Measurements from ENCODE around the gene RUVBL2. TPM values are rescaled to one million over a fixed set of nuclear protein-coding genes. Genes with fewer than 3 reads are reported as not detected.
A peak's percentile ranks its signal among the peaks of the same experiment; 100 is the strongest.

RUVBL2 gene
- total RNA-seq, 1 donor from 2014 or later, result 106 TPM

DNA sequence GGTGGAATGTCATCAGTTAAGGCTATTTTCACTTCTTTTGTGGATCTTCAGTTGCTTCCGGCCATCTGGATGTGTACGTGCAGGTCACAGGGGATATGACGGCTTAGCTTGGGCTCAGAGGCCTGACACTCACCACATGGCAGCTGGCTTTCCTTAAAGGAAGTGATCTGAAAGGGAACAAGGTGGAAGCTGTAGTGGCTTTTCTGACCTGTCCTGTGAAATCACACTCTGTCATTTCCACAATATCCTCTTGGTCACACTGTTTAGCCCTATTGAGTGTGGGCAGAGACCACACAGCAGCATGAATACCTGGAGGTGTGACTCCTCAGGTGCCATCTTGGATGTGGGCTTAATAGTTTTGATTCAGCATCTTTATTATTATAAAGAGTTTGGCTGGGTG lies 43.5 kb upstream of the RUVBL2 start:
- intact Hi-C loops (cut with DNase I), result no loop called here
- Histone ChIP-seq H3K4me1 (peaks cover 0 to 4% of the 10 kb centered on the region in 2 donors), H3K27me3 (no peaks in the 10 kb centered on the region), H3K9me3 (no peaks in the 10 kb centered on the region), H3K27ac (no peak overlapping the region), H3K4me3 (no peak overlapping the region), H3K36me3 (no peaks in the 10 kb centered on the region)
- TF ChIP-seq, protein P1, sequence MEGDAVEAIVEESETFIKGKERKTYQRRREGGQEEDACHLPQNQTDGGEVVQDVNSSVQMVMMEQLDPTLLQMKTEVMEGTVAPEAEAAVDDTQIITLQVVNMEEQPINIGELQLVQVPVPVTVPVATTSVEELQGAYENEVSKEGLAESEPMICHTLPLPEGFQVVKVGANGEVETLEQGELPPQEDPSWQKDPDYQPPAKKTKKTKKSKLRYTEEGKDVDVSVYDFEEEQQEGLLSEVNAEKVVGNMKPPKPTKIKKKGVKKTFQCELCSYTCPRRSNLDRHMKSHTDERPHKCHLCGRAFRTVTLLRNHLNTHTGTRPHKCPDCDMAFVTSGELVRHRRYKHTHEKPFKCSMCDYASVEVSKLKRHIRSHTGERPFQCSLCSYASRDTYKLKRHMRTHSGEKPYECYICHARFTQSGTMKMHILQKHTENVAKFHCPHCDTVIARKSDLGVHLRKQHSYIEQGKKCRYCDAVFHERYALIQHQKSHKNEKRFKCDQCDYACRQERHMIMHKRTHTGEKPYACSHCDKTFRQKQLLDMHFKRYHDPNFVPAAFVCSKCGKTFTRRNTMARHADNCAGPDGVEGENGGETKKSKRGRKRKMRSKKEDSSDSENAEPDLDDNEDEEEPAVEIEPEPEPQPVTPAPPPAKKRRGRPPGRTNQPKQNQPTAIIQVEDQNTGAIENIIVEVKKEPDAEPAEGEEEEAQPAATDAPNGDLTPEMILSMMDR (IDR thresholded peaks at IDR 0.05), result no peak
- DNase-seq (ENCODE audit: low spot score in 2 of 2), result no peak

DNA sequence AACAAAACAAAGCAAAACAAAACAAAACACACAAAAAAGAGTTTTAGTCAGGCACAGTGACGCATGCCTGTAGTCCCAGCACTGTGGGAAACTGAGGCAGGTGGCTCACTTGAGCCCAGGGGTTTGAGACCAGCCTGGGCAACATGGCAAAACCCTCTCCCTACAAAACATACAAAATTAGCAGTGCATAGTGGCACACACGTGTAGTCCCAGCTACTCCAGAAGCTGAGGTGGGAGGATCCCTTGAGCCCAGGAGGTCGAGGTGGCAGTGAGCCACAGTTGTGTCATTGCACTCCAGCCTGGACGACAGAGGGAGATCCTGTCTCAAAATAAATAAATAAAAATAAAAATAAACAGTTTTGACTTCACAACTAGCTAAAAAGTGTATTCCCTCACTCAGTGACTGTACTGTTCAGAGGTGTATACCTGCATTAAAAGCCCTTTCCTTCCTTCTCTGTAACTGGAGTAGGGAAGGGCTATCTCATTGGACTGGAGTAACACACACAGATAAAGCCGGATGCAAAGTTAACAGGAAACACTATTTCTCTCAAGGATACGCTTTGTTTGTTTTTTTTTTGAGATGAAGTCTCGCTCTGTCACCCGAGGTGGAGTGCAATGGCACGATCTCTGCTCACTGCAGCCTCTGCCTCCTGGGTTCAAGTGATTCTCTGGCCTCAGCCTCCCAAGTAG lies 42.7 kb upstream of the RUVBL2 start:
- intact Hi-C loops (cut with DNase I), result no loop called here
- no peak overlapping the region for H3K4me3 ChIP-seq
- no peaks in the 10 kb centered on the region for H3K9me3 ChIP-seq
- H3K27me3 ChIP-seq, result no peaks in the 10 kb centered on the region
- TF ChIP-seq, protein P1 (IDR thresholded peaks at IDR 0.05), result no peak
- H3K4me1 ChIP-seq, result peaks cover 5 to 9% of the 10 kb centered on the region in 2 donors
- H3K27ac ChIP-seq, result no peak overlapping the region
- no peaks in the 10 kb centered on the region for H3K36me3 ChIP-seq
- no peak for DNase-seq (ENCODE audit: low spot score in 2 of 2)

DNA sequence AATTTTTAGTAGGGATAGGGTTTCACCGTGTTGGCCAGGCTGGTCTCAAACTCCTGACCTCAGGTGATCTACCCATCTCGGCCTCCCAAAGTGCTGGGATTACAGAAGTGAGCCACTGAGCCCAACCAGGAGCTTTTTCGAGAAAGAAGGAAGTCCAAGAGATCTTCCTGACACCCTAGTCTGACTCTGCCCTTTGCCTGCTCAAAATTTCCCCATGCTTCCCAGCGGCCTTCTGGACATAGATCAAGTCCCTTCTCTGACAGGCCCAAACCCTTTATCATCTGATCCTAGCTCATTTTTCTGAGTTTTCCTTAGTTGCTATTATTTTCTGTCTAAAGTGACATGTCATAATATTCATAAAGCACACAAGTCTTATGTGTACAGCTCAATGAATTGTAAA lies 40.5 kb upstream of the RUVBL2 start:
- intact Hi-C loops (cut with DNase I), result no loop called here
- TF ChIP-seq, protein P1 (IDR thresholded peaks at IDR 0.05), result no peak
- Histone ChIP-seq H3K27ac (peak overlapping the region; percentile 86 to 94), H3K36me3 (peaks cover 0 to 6% of the 10 kb centered on the region in 2 donors), H3K9me3 (no peaks in the 10 kb centered on the region), H3K27me3 (no peaks in the 10 kb centered on the region), H3K4me3 (no peak overlapping the region), H3K4me1 (peaks cover 5 to 13% of the 10 kb centered on the region in 2 donors)
- no peak for DNase-seq (ENCODE audit: low spot score in 2 of 2)

DNA sequence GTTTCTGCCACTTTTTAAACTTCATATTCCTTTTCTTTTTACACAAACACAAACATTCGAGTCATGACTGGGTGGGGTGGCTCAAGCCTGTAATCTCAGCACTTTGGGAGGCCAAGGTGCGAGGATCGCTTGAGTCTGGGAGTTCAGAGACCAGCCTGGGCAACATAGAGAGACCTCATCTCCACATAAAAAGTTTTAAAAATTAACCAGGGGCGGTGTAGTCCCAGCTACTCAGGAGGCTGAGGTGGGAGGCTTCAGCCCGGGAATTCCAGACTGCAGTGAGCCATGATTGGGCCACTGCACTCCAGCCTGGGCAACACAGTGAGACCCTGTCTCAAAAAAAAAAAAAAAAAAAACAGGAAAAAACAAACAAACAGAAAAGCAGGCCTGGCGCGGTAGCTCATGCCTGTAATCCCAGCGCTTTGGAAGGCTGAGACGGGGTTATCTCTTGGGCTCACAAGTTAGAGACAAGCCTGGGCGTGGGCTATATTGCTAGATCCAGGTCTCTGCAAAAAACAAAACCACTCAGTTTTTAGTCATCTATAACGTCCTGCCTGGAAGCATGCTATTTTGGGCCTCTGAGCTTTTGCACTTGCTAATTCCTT lies 39.6 kb upstream of the RUVBL2 start:
- Histone ChIP-seq H3K27me3 (no peaks in the 10 kb centered on the region), H3K36me3 (peaks cover 0 to 7% of the 10 kb centered on the region in 2 donors), H3K27ac (peak overlapping the region; percentile 86 to 94), H3K4me1 (peaks cover 5 to 13% of the 10 kb centered on the region in 2 donors), H3K4me3 (peak overlapping the region; percentile 88 to 95), H3K9me3 (no peaks in the 10 kb centered on the region)
- intact Hi-C loops (cut with DNase I), result loop anchor here (1.0 to 2.0 kb wide), 3 partner anchors 15 to 54 kb away; partner anchors contain the start of gene NUCB1
- TF ChIP-seq, protein P1 (IDR thresholded peaks at IDR 0.05), result no peak
- DNase-seq (ENCODE audit: low spot score in 2 of 2), result no peak

DNA sequence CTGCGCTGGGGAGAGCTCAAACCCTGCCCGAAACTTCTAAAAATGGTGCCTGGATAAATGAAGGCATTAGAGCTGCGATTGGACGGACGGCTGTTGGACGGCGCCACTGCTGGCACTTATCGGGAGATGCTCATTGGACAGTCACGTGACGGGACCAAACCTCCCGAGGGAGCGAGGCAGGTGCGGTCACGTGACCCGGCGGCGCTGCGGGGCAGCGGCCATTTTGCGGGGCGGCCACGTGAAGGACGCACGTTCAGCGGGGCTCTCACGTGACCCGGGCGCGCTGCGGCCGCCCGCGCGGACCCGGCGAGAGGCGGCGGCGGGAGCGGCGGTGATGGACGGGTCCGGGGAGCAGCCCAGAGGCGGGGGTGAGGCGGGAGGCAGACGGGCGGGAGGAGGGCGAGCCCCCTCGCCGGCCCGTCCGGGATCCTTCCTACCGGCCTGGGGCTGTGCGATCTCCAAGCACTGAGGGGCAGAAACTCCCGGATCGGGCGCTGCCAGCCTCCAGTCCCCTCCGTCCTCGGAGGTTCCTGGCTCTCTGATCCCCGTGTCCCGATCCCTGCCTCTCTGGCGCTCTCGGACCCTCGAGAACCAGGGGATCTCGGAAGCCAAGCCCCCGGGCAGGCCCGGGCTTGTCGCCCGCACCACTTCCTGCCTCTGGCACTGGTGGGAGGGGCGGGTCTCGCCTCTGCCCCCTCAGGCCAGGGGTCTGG lies 38.9 kb upstream of the RUVBL2 start, which contains the start of gene BAX:
Gene BAX (plus strand): TSS at position 281 of the 713 bp plus-strand sequence. CDS start 54 bp downstream, at position 335.
- H3K36me3 ChIP-seq, result peaks cover 0 to 7% of the 10 kb centered on the region in 2 donors
- no peaks in the 10 kb centered on the region for H3K27me3 ChIP-seq
- TF ChIP-seq, protein P1 (IDR thresholded peaks at IDR 0.05), result no peak
- H3K4me1 ChIP-seq, result peaks cover 5 to 13% of the 10 kb centered on the region in 2 donors
- H3K27ac ChIP-seq, result peak within 1 kb of the TSS; percentile 86 to 94
- H3K4me3 ChIP-seq, result peak within 1 kb of the TSS; percentile 88 to 95
- peak; percentile 92 to 99 for DNase-seq (ENCODE audit: low spot score in 2 of 2)
- intact Hi-C loops (cut with DNase I), result loop anchor here (1.0 to 2.0 kb wide), 3 partner anchors 14 to 54 kb away; partner anchors contain the start of gene NUCB1
- H3K9me3 ChIP-seq, result no peaks in the 10 kb centered on the region

Data from ascending aorta (tissue), 2 donors.